Kasumi-1 (cell line): ENCODE measurements around the gene LMO2.
"Not testable (repeated sequence)": the region's sequence is repeated elsewhere in the genome, so short reads cannot be mapped to it uniquely, and the experiment has no call there.

ENCODE experiments used
- DNase-seq, 2 experiments: peaks; one replicate each; lab custom pipeline; 2025; lab: John Stamatoyannopoulos, UW

LMO2 gene

DNA sequence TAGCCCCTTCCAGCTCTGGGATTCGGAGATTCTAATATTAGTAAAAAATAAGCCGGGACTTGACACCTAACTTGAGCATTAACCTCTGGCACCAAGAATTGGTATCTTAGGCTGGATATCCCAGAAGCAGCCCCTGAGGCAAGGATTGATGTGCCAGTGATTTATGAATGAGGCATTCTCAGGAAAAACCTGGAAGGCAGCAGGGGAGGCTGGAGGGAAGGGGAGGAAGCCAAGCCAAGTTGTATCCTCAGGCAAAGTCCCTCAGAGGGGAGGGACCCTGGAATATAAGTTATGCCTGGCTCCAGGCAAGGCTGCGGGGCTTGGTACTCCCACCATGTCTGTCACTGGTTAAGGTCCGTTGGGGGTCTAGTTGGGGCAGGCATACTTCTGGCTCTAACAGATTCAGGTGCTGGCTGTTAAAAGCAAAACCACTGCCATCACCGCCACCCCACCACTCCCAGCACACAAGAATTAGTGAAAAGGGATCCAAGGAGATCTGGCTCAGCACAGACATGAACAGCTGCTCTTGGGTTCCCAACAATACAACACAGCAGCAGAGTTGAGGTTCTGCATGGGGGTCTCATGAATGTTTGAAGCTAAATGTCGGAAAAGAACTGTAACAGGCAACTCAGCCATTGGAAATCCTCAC is 29.8 kb downstream of the LMO2 start:
- DNase-seq = no peak

DNA sequence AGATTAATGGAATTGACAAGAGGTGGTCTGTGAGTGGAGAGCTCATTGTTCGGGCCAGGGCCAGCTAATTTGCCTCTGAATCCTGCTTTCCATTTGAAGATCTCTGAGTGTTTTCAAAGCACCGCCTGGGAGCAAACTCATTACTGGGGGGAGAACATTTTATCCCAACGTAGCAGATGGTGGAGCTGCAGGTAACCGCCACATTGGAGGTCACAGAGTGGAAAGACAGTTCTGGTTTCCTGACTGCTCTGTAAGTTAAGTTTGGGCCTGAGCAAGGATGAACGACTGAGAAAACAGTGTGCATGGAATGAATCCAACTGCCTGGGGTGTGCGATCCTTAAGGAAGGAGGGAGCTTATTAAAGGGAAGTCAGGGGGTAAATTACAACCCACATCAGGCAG is 30.5 kb downstream of the LMO2 start:
- DNase-seq = no peak

DNA sequence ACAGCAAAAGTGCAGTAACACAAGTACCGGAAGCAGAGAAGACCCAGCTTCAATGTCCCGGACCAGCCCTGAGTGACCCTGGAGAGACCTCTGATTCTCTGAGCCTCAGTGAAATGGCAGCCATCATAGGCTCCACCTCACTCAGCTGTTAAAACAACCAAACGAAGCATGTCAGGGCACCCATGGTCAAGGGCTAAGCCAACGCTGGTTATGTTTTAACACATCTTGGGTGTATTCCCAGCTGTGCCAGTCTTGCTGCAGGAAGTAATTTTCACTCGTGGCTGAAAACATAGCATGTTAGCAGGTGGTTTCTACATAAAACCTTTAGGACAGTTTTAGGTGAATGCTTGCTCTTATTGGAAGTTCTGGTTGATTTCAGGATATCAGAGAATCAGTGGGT is 30.9 kb downstream of the LMO2 start:
- no peak for DNase-seq

- no peak for DNase-seq
Observed at GRCh38 chr11:33859306-33859705, 32.6 kb downstream of the LMO2 start.

DNA sequence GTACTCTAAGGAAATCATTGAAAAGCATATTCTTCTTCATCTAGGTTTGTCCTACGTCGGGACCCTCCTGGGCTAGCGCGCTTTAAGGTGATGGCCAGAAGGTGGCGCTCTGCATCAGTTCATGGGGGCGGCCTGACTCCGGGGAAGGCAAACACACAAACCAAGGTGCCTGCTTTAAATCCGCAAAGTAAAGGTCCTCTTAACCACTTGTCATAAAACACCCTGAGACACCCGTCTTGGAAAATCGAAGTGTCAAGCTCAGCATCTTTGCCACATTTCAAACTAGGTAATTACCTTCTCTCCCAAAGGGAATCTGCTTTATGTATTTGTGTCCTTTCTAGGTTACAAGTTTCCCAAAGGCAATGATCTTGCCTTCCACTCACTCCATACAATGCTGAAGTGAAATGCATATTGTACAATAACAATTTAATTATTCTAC is 33.9 kb downstream of the LMO2 start:
- peak; percentile 67 to 78 for DNase-seq

DNA sequence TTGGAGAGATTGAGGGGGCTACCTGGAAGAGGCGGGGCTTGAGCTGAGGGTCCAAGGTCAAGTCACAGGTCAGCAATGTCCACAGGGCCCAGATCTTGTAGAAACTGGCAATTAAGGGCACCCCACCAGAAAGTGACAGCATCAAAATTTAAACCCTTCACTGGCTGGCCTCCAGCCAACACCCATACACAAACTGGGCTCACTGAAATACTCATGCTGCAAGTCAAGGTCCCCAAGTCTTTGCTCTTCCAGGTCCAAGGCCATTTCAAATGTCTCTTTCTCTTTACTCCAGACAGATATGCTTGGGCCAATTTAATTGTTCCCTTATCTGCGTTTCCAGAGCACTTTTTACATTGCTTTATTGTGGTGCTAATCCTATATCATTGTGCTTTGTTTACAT is 36.4 kb downstream of the LMO2 start:
- no peak for DNase-seq

- no peak for DNase-seq
Observed at GRCh38 chr11:33848717-33849390, 43.0 kb downstream of the LMO2 start.

- no peak for DNase-seq
Observed at GRCh38 chr11:33847251-33847650, 44.6 kb downstream of the LMO2 start.

GRCh38 chr11:33844236-33844635 is 47.6 kb downstream of the LMO2 start:
- no peak for DNase-seq

DNA sequence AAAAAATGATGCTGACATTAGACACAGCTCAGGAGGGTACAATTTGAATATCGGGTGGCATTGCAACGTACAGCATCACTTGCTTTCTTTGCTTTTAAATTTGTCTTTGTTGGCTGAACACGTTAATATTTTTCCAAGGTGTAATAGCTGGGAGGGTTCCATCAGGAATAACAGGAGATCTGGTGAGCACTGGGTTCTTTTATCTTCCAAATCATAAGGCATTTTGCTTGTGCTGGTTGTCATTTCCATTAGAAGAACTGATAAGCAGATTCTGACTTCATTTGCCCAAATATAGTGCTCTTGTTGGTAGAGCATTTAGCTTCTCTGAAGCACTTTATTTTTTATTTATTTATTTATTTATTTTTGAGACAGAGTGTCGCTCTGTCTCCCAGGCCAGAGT is 48.9 kb downstream of the LMO2 start:
- no peak for DNase-seq

GRCh38 chr11:33842236-33842915 is 49.5 kb downstream of the LMO2 start:
- no peak for DNase-seq

DNA sequence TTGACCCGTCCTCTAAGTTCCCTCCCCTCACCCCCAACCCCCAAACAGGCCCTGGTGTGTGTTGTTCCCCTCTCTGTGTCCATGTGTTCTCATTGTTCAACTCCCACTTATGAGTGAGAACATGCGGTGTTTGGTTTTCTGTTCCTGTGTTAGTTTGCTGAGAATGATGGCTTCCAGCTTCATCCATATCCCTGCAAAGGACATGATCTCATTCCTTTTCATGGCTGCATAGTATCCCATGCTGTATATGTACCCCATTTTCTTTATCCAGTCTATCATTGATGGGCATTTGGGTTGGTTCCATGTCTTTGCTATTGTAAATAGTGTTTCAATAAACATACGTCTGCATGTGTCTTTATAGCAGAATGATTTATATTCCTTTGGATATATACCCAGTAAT is 53.6 kb downstream of the LMO2 start:
- not testable (repeated sequence) for DNase-seq

DNA sequence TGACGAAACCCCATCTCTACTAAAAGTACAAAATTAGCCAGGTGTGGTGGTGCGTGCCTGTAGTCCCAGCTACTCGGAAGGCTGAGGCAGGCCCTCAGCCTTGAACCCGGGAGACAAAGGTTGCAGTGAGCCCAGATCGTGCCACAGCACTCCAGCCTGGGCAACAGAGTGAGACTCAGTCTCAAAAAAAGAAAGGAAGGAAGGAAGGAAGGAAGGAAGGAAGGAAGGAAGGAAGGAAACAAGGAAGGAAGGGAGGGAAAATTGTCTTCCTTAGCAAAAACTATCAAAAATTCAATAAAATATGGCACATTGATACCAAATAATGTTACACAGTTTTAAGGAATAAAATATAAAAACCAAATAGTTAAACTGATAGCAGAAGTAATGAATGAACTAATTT is 54.5 kb downstream of the LMO2 start:
- not testable (repeated sequence) for DNase-seq

DNA sequence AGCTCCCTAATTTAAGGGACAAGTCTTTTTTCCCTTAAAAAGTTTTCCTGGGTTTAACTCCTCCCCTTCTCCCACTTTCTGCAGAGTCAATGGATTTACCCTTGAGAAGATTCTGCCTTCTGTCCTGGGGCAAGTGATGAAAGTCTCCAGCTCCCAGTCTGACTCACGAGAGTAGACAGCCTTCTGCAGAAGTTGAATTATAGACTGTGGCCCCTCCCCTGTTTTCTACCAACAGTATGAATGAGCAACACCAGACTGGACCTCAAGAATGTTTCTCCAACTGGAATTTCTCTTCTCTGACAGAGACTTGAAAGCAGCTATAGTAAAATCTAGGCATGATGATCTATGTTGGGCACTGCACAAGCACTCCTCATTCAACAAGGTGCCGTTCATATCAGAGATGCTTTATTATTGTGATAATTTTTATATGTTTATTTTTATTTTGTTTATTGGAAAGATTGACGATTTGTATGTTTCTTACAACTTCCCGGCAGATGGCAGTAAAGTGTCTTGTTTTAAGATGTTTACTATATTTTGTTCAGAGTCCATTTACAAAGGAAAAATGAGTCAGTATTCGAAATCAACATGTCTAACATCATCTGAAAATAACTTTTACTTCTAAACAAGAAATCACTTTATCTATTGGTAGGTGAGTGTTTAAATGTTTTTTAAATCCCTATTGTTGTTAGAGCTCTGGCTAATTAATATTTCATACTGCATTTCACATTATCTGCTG is 56.6 kb downstream of the LMO2 start:
- peak; percentile 63 to 64 for DNase-seq

- no peak for DNase-seq
Observed at GRCh38 chr11:33832676-33833075, 59.2 kb downstream of the LMO2 start.

DNA sequence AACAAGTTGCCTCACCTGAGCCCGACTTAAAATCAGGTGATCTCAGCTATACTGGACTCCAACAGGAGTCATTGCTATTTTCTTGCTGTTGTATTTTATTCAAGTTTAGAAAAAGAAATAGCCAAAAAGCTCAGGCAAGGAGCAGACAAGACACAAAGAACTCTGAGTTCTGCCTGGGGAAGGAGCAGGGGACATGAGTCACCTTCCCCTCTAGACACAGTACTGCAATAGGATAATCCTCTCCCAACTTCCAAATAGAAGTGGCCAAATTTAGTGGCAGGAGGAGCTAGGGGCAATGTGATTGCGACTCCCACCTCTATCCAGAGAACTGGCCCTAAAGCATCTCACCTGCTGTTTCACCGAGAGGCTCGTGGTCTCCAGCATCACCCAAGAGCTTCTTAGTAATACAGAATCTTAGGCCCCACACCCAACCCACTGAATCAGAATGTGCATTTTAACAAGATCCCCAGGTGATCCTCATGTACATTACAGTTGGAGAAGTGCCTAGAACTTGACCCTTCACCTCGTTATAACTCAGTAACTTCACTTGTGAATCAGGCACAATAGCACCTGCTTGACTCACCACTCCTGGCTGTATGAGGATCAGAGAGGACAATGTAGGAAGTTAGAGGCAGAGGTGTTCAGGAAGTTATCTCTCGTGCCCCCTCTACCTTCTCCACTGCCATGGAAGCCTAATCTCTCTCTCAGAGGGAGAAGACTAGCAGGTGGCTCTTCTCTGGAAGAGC is 60.8 kb downstream of the LMO2 start:
- no peak for DNase-seq

DNA sequence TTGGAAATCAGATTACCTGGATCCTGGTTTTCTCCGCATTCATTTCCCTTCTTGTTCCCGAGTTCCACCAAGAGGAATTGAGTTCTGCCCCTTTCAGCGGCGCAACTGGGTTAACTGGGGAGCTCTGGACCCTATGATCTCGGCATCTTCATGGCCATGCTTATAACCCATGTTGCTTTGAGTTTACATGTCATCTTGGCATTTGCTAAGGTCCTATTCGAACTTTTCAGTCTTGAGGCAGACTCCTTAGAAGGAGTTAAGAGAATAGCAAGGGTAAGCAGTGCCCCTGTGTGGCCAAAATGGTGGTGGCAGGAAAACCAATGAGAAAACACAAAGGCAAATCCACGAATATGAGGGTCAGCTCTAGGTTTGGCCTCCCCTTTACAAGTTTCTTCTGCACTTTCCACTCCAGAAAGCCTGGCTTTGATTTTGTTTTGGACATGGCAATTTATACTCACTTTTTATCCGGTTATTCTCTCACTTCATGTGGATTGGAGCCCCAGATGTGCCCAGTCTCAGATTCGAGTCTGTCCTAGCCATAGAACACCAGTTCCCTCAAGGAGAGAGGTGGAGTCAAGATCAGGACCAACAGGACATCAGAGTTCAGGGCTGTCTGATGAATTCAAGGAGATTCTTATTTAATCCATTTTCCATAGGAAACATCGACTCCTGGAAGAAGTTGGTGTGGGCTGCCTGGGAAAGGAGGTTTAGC is 62.3 kb downstream of the LMO2 start:
- DNase-seq = peak; percentile 74 to 85

DNA sequence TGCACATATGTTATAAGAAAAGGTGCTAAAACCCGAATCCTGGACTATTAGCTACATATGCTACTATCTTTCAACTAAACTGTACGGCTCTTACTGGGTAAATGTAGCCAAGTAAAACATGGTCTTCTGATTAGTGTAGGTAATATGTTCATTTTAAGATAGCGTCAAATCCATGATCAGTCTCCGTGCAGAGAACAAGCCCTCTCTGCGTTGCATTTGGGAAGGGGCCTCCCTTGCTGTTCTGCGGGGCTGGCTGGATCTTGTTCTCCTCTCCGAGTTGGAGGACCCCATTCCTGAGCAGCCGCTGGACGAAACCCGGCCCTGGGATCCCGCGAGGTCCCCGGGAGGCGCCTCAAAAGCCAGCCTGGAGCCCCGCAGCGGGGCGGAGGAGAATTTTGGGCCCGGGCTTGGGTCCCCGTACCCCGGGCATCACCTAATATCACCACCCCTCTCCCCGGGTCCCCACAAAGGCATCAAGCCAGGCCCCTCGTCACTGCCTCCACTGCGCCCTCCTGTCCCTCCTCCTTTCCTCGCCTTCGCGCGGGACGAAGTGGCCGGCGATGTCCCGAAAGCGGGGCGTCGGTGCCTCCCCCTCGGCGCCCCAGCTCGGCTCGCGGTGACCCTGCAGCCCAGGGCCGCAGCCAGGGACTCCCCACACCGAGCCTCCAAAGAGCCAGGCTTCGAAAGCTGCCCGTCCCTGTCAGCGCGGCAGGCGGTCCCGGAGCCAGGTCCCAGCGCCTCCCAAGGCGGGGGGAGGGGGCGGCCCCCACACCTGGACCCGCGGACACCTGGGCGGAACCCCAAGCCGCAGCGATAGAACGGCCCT is 63.1 kb downstream of the LMO2 start:
- DNase-seq = no peak

DNA sequence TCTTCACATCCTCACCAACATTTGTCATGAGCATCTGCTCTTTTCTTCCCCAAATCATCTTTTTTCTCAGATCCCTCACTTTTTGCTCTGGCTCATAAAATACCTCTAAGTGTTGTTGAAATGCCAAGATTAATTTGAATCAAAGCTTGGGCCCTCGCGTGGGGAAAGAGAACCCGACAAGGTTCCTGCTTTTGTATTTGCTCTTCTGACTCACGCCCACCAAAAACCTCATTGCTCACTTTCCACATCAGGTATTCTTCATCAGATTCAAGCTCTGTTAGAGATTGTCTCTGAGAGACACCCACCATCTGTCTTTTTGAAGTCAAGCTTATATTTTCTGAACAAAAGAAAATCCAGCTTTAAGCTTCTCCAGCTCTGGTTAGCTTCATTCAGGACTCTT is 64.7 kb downstream of the LMO2 start:
- no peak for DNase-seq

GRCh38 chr11:33825854-33826560 is 65.9 kb downstream of the LMO2 start:
- no peak for DNase-seq
